AG09319 (cell line): ENCODE results near the gene KCNQ2.

Experiments used
- DNase-seq: peaks from one replicate; pipeline ENCODE4 v3.0.0-alpha.2; 2010; ENCODE audit warnings: low read depth; ENCODE audit errors: extremely low read depth
- CTCF ChIP-seq: IDR thresholded peaks from 2 replicates; pipeline ENCODE4 v1.5.1; 2011; ENCODE audit warnings: low read depth, mild to moderate bottlenecking, inconsistent platforms, low read length, moderate library complexity

The KCNQ2 gene

GRCh38 chr20:63505723-63506122, 33.3 kb upstream of the KCNQ2 start:
- DNase-seq: no peak
- TF ChIP-seq CTCF: no peak

GRCh38 chr20:63505281-63505680, 32.8 kb upstream of the KCNQ2 start:
- DNase-seq: no peak
- no peak for TF ChIP-seq CTCF

GRCh38 chr20:63504642-63505041, 32.2 kb upstream of the KCNQ2 start:
- TF ChIP-seq CTCF: no peak
- DNase-seq: no peak

GRCh38 chr20:63503524-63503923, 31.1 kb upstream of the KCNQ2 start:
- no peak for DNase-seq
- no peak for TF ChIP-seq CTCF

- TF ChIP-seq CTCF: no peak
- DNase-seq: no peak
These were observed 30.3 kb upstream of the KCNQ2 start for GRCh38 chr20:63502671-63503172.

GRCh38 chr20:63501818-63502670, 29.6 kb upstream of the KCNQ2 start:
- no peak for TF ChIP-seq CTCF
- DNase-seq: no peak
